H1 (cell line): ENCODE measurements around the gene ZNF425. TPM values are rescaled to one million over a fixed set of nuclear protein-coding genes. Genes with fewer than 3 reads are reported as not detected.

Source experiments
- CTCF ChIA-PET: fragments of 300-600 bp; sonication (Branson Sonifier 250); formaldehyde crosslinking; loops from one replicate; lab custom pipeline; 2021; ENCODE audit not compliant: partially characterized antibody; lab: Charles Lee
- POLR2A ChIA-PET: fragments of 300-600 bp; sonication (Branson Sonifier 250); formaldehyde crosslinking; loops from one replicate; lab custom pipeline; 2021; ENCODE audit warnings: inconsistent platforms; ENCODE audit not compliant: partially characterized antibody; lab: Charles Lee
- DNase-seq, 2 experiments: peaks; one replicate each; pipeline versions ENCODE4 v3.0.0 to v3.0.0-alpha.2; 2010 to 2022; ENCODE audit warnings: low spot score in 2 of 2, low read depth in 1 of 2, mixed read lengths in 1 of 2
- FAIRE-seq: peaks from 2 replicates; lab custom pipeline; 2011; peaks lifted over from hg19 to GRCh38; lab: Jason Lieb, UNC
- H2AFZ ChIP-seq: 2 replicates; pipeline ENCODE4 v1.8.1; 2012; ENCODE audit warnings: low read length, inconsistent platforms
- H2AK5ac ChIP-seq: 2 replicates; pipeline ENCODE4 v1.6.1; 2013; ENCODE audit warnings: low read depth, low read length
- H2BK120ac ChIP-seq: replicated peaks from 2 replicates; pipeline ENCODE3; 2013; ENCODE audit warnings: low read depth, low read length, inconsistent platforms
- H2BK12ac ChIP-seq: 2 replicates; pipeline ENCODE4 v1.6.1; 2013; ENCODE audit warnings: low read depth, low read length
- H2BK15ac ChIP-seq: 2 replicates; pipeline ENCODE4 v1.6.1; 2013; ENCODE audit warnings: low read length
- H2BK20ac ChIP-seq: 2 replicates; pipeline ENCODE4 v1.6.1; 2013; ENCODE audit warnings: low read length
- H2BK5ac ChIP-seq: 2 replicates; pipeline ENCODE4 v1.6.1; 2013; ENCODE audit warnings: low read depth, low read length
- H3K14ac ChIP-seq: 2 replicates; pipeline ENCODE4 v1.6.1; 2013; ENCODE audit warnings: inconsistent platforms; ENCODE audit not compliant: insufficient read length
- H3K18ac ChIP-seq: 2 replicates; pipeline ENCODE4 v1.6.1; 2013; ENCODE audit warnings: low read length; ENCODE audit errors: extremely low read depth
- H3K23ac ChIP-seq: 2 replicates; pipeline ENCODE4 v1.6.1; 2013; ENCODE audit warnings: inconsistent platforms; ENCODE audit not compliant: insufficient read length
- H3K23me2 ChIP-seq: 2 replicates; pipeline ENCODE4 v1.6.1; 2013; ENCODE audit warnings: low read depth, low read length
- H3K27ac ChIP-seq: 2 replicates; pipeline ENCODE4 v1.6.1; 2011; ENCODE audit warnings: low read depth, low read length, inconsistent platforms
- H3K27me3 ChIP-seq, 4 experiments: replicated peaks in 1 of 4; 1 replicate in 1 of 4; 2 replicates in 3 of 4; pipeline versions ENCODE4 v1.6.1 to v1.8.1; 2011 to 2013; ENCODE audit warnings: low read length in 3 of 4, mild to moderate bottlenecking in 3 of 4, inconsistent platforms in 2 of 4, mixed read lengths in 2 of 4, moderate library complexity in 1 of 4; ENCODE audit not compliant: control insufficient read depth in 3 of 4, insufficient read depth in 3 of 4; ENCODE audit errors: extremely low read depth in 1 of 4
- H3K36me3 ChIP-seq, 4 experiments: 2 replicates each; pipeline versions ENCODE4 v1.6.1 to v1.8.1; 2011 to 2013; ENCODE audit warnings: mild to moderate bottlenecking in 4 of 4, low read length in 3 of 4, moderate library complexity in 2 of 4, control low read depth in 1 of 4, inconsistent platforms in 1 of 4; ENCODE audit not compliant: insufficient read depth in 4 of 4, control insufficient read depth in 2 of 4
- H3K4ac ChIP-seq: replicated peaks from 2 replicates; pipeline ENCODE3; 2013; ENCODE audit warnings: low read length, low read depth, mixed read lengths, inconsistent platforms; ENCODE audit not compliant: insufficient read length
- H3K4me1 ChIP-seq, 4 experiments: replicated peaks in 1 of 4; 1 replicate in 1 of 4; 2 replicates in 3 of 4; pipeline versions ENCODE4 v1.6.1 to v1.8.1; 2011 to 2013; ENCODE audit warnings: low read length in 3 of 4, inconsistent platforms in 2 of 4, mixed read lengths in 1 of 4; ENCODE audit not compliant: insufficient read depth in 4 of 4, control insufficient read depth in 3 of 4
- H3K4me2 ChIP-seq, 2 experiments: 2 replicates each; pipeline versions ENCODE4 v1.6.1 to v1.8.1; 2011 to 2013; ENCODE audit warnings: low read depth in 2 of 2, low read length in 2 of 2, control low read depth in 1 of 2, inconsistent platforms in 1 of 2, mild to moderate bottlenecking in 1 of 2; ENCODE audit not compliant: insufficient read depth in 1 of 2
- H3K4me3 ChIP-seq, 4 experiments: fragments of 200-600, 300-600 bp in 1 of 4; sonication (generic), shearing (Covaris generic), sonication (Bioruptor Twin) in 1 of 4; 2 replicates each; pipeline versions ENCODE4 v1.5.1 to v1.8.1; 2011 to 2016; ENCODE audit warnings: low read length in 4 of 4, low read depth in 3 of 4, control low read depth in 2 of 4, inconsistent platforms in 2 of 4, mild to moderate bottlenecking in 2 of 4, mixed read lengths in 1 of 4, moderate library complexity in 1 of 4; ENCODE audit not compliant: insufficient read depth in 2 of 4; ENCODE audit errors: extremely low read depth in 1 of 4
- H3K56ac ChIP-seq: replicated peaks from 2 replicates; pipeline ENCODE3; 2013; ENCODE audit warnings: low read depth, mild to moderate bottlenecking, mixed read lengths, low read length, inconsistent platforms; ENCODE audit not compliant: insufficient read length
- H3K79me1 ChIP-seq: 2 replicates; pipeline ENCODE4 v1.6.1; 2013; ENCODE audit warnings: low read depth, low read length, control low read depth
- H3K79me2 ChIP-seq, 2 experiments: 2 replicates each; pipeline versions ENCODE4 v1.6.1 to v1.8.1; 2012 to 2013; ENCODE audit warnings: low read length in 2 of 2, mild to moderate bottlenecking in 2 of 2, inconsistent platforms in 1 of 2; ENCODE audit not compliant: insufficient read depth in 2 of 2, control insufficient read depth in 1 of 2
- H3K9ac ChIP-seq, 4 experiments: replicated peaks in 1 of 4; 1 replicate in 1 of 4; 2 replicates in 3 of 4; pipeline versions ENCODE4 v1.6.1 to v1.8.1; 2011 to 2013; ENCODE audit warnings: low read depth in 3 of 4, low read length in 3 of 4, control low read depth in 2 of 4, mild to moderate bottlenecking in 2 of 4, moderate library complexity in 2 of 4, inconsistent platforms in 1 of 4; ENCODE audit errors: extremely low read depth in 1 of 4
- H3K9me3 ChIP-seq, 2 experiments: 2 replicates each; pipeline versions ENCODE4 v1.6.1 to v1.8.1; 2012 to 2013; ENCODE audit warnings: mild to moderate bottlenecking in 2 of 2, moderate library complexity in 2 of 2, control low read depth in 1 of 2, inconsistent platforms in 1 of 2, low read depth in 1 of 2, low read length in 1 of 2, mixed read lengths in 1 of 2; ENCODE audit not compliant: insufficient read depth in 2 of 2
- H4K20me1 ChIP-seq, 2 experiments: replicated peaks in 1 of 2; 2 replicates each; pipeline versions ENCODE3 to v1.8.1; 2011 to 2013; ENCODE audit warnings: inconsistent platforms in 2 of 2, low read length in 2 of 2, mild to moderate bottlenecking in 1 of 2; ENCODE audit not compliant: insufficient read depth in 2 of 2, control insufficient read depth in 1 of 2
- H4K5ac ChIP-seq: 2 replicates; pipeline ENCODE4 v1.6.1; 2013; ENCODE audit warnings: low read length, low read depth, mixed read lengths, inconsistent platforms; ENCODE audit not compliant: insufficient read length
- H4K8ac ChIP-seq: 2 replicates; pipeline ENCODE4 v1.8.0; 2013; ENCODE audit warnings: mild to moderate bottlenecking, moderate library complexity, low read length, inconsistent platforms; ENCODE audit not compliant: insufficient read depth; ENCODE audit errors: extremely low read depth
- H4K91ac ChIP-seq: replicated peaks from 2 replicates; pipeline ENCODE3; 2013; ENCODE audit warnings: low read length, mixed read lengths, inconsistent platforms; ENCODE audit not compliant: insufficient read length
- CREB1 ChIP-seq: IDR thresholded peaks from 2 replicates; pipeline ENCODE4 v1.6.1; 2012; ENCODE audit warnings: inconsistent platforms
- CTBP2 ChIP-seq: IDR thresholded peaks from 2 replicates; pipeline ENCODE4 v1.7.0; 2011; ENCODE audit warnings: borderline replicate concordance, mild to moderate bottlenecking, moderate library complexity, mixed read lengths, low read length; ENCODE audit not compliant: insufficient read depth, insufficient read length
- GABPA ChIP-seq: IDR thresholded peaks from 2 replicates; pipeline ENCODE4 v1.6.1; 2011; ENCODE audit warnings: mild to moderate bottlenecking, low read length, moderate library complexity, borderline replicate concordance; ENCODE audit not compliant: insufficient read depth
- KDM5A ChIP-seq: fragments of 200-600 bp; IDR thresholded peaks from 2 replicates; pipeline ENCODE4 v1.7.1; 2012; ENCODE audit warnings: mild to moderate bottlenecking, low read length, inconsistent platforms, mixed read lengths
- RFX5 ChIP-seq: IDR thresholded peaks from 2 replicates; pipeline ENCODE4 v1.6.1; 2011; ENCODE audit warnings: low read depth, low read length, improper control_type of control experiment, borderline replicate concordance
- SIX5 ChIP-seq: IDR thresholded peaks from 2 replicates; pipeline ENCODE4 v1.6.1; 2011; ENCODE audit warnings: mild to moderate bottlenecking, low read depth, low read length
- TAF7 ChIP-seq: optimal IDR thresholded peaks from 2 replicates; pipeline ENCODE3; 2011; ENCODE audit warnings: low read depth, mild to moderate bottlenecking, inconsistent platforms, low read length, moderate library complexity, borderline replicate concordance
- TBP ChIP-seq: IDR thresholded peaks from 2 replicates; pipeline ENCODE4 v1.6.1; 2011; ENCODE audit warnings: low read depth, low read length, improper control_type of control experiment
- WGBS, 2 experiments: shearing (Covaris generic) in 1 of 2; methylation state at CpG; one replicate each; pipeline versions ENCODE4 v1.1.6 to v1.1.7; 2013 to 2015; ENCODE audit warnings: low lambda C conversion rate in 2 of 2, mixed read lengths in 2 of 2, inconsistent platforms in 1 of 2, low coverage in 1 of 2, missing lambda C conversion rate in 1 of 2; ENCODE audit not compliant: insufficient replicate concordance in 2 of 2, insufficient coverage in 1 of 2, insufficient read length in 1 of 2; ENCODE audit errors: extremely low coverage in 1 of 2, missing lambda C conversion rate in 1 of 2; 5-methylcytosine and 5-hydroxymethylcytosine counted together
- polyA plus RNA-seq, 7 experiments: library from polyadenylated mRNA; depleted of rRNA in 3 of 7; stranded (reverse) in 5 of 7; unstranded in 2 of 7; fragments of >200 nt in 5 of 7; fragments of 200-250 nt in 2 of 7; gene quantifications; 1 replicate in 5 of 7; 2 replicates in 1 of 7; 4 replicates in 1 of 7; pipeline versions ENCODE4 v1.2.1 to v1.2.3, GENCODE V29; 2011 to 2013; ENCODE audit warnings: missing spikeins in 2 of 7, mixed read lengths in 2 of 7
- total RNA-seq: library from RNA; stranded (reverse); fragmentation: NEBNext Ultra II Directional; extraction: Animal tissue kit (Norgen Biotek cat#: 25700); gene quantifications from 2 replicates; pipeline ENCODE4 v1.2.1, GENCODE V29; 2021

The ZNF425 gene
- total and polyA plus RNA-seq, 2 of the 8 experiments (the other 6 are each of a cell fraction or from before 2014, with no cell fraction given), result 3.4 to 6.1 TPM

DNA sequence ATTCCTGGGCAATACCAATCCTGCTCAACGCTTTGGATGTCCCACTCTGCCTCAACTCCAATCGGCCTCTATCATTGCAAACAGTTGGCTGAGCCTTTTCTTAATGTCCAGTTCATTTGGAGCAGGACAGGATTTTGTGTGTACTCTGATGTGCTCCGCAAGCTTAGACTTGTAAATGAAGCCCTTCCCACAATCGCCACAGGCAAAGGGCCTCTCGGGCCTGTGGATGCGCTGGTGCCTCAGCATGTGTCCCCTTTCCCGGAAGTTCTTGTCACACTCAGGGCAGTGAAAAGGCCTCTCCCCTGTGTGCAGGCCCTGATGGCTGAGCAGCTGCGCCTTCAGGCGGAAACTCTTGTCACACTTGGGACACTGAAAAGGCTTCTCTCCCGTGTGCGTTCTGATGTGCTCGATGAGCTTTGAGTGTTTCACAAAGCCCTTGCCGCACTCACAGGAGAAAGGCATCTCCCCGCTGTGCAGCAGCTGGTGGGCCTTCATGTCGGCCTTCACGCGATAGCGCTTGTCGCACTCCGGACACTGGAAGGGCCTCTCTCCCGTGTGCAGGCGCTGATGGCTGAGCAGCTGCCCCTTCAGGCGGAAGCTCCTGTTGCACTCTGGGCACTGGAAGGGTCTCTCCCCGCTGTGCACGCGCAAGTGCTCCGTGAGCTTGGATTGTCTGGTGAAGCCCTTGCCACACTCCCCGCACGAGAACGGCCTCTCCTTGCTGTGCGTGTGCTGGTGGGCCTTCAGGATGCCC lies 55.6 kb downstream of the ZNF425 start:
- H2BK20ac ChIP-seq, result no peak overlapping the region
- H3K18ac ChIP-seq, result no peak overlapping the region; the same call in 1 of the 2 replicates
- H3K27ac ChIP-seq, result no peak overlapping the region
- TF ChIP-seq CREB1, result no peak
- TF ChIP-seq SIX5, result no peak
- TF ChIP-seq TBP, result no peak
- TF ChIP-seq CTBP2, result no peak
- TF ChIP-seq TAF7, result no peak
- TF ChIP-seq RFX5, result no peak
- TF ChIP-seq KDM5A, result no peak
- TF ChIP-seq GABPA, result no peak
- TF ChIP-seq, all 59 proteins: peak for 0
- no peak overlapping the region for H4K5ac ChIP-seq
- DNase-seq, result no peak
- 92% methylated on average over 31 of the region's 31 CpGs; no CpG with 5 or more reads in 1 of the 2 experiments for WGBS, 2 experiments
- no peaks in the 10 kb centered on the region for H3K27me3 ChIP-seq
- ChIA-PET POLR2A (interaction anchor here (0.7 to 1.4 kb wide), 5 partner anchors 24 to 388 kb away, joined by 3 to 4 read pairs (median 3); no protein-coding TSS in a partner anchor), CTCF (interaction anchor here (0.6 to 4.4 kb wide), 19 partner anchors 9 to 135 kb away, joined by 3 to 22 read pairs (median 5); partner anchors contain the start of genes ZNF398, ZNF425 and ZNF786)
- no peaks in the 10 kb centered on the region for H3K23me2 ChIP-seq
- H2BK120ac ChIP-seq, result no peak overlapping the region
- H3K9ac ChIP-seq, result no peak overlapping the region
- H2BK12ac ChIP-seq, result peak overlapping the region; percentile 80; the same call in 1 of the 2 replicates
- H3K79me1 ChIP-seq, result no peaks in the 10 kb centered on the region
- peaks cover 0 to 3% of the 10 kb centered on the region in 2 experiments; a peak in 1 of 4 replicates for H3K79me2 ChIP-seq
- no peak overlapping the region for H3K56ac ChIP-seq
- H4K91ac ChIP-seq, result no peak overlapping the region
- H3K9me3 ChIP-seq, result no peaks in the 10 kb centered on the region
- H2AFZ ChIP-seq, result no peak overlapping the region
- no peak overlapping the region for H3K4ac ChIP-seq
- peak overlapping the region; percentile 75; the same call in 1 of the 2 replicates for H2BK5ac ChIP-seq
- no peak overlapping the region for H3K23ac ChIP-seq
- peaks cover 0 to 5% of the 10 kb centered on the region in 2 experiments for H4K20me1 ChIP-seq
- no peak overlapping the region for H3K14ac ChIP-seq
- H3K36me3 ChIP-seq, result peaks cover 13 to 32% (median 27%) of the 10 kb centered on the region in 4 experiments
- no peak overlapping the region for H3K4me2 ChIP-seq
- H2BK15ac ChIP-seq, result no peak overlapping the region
- H2AK5ac ChIP-seq, result 0 out of 2 replicates have a peak overlapping the region, but pooled peaks have one; percentile 32
- H3K4me3 ChIP-seq, result no peak overlapping the region
- no peak for FAIRE-seq
- no peaks in the 10 kb centered on the region; a peak in 1 of 7 replicates for H3K4me1 ChIP-seq
- peak overlapping the region; percentile 81; the same call in 1 of the 2 replicates for H4K8ac ChIP-seq
